Activated effector memory CD4-positive, alpha-beta T cell treated with anti-CD3 and anti-CD28 coated beads, Interleukin-2, amount 50 U/mL, for 16 hours (primary cell): ENCODE results near the gene SCMH1.

Experiments
- DNase-seq: peaks from one replicate; pipeline ENCODE4 v3.0.0-alpha.2; 2020

The SCMH1 gene

GRCh38 chr1:41078193-41078592 is 163.9 kb downstream of the SCMH1 start:
- DNase-seq = no peak

- DNase-seq = no peak
Measured at GRCh38 chr1:41073971-41074370, 168.1 kb downstream of the SCMH1 start.

DNA sequence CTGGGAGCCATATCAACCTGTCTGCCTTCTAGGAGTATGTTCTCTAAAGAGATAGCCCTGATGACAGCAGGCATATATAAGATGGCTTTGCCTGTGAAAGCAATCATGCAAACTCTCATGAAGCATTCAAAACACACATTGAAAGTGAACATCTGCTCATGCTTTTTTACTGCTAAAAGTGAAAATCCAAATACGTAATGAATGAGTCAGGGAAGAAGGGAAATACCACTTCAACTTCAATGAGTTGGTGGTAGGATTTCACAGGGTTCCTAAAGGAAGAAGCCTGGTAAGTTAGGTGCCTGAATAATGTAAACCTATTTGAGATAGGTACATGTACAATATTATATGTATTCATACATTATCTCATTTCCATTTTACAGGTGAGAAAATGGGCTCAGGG is 170.1 kb downstream of the SCMH1 start:
- no peak for DNase-seq

DNA sequence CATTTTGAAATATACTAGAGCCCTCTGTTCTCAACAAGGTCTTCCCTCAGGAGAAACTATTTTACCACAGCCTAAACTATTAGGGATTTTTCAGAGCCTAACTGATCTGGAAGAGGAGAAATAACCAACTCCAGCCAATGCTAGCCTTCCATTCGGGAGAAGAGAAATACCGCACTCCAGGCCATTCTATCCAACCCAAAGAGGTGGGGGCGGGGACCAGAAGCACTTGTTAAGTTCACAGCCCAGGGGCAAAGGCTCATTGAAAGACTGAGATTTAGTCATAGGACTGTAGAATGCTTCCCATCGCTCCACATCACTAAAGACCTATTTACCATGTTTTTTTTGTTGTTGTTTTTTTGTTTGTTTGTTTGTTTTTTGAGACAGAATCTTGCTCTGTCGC is 185.2 kb downstream of the SCMH1 start:
- no peak for DNase-seq

DNA sequence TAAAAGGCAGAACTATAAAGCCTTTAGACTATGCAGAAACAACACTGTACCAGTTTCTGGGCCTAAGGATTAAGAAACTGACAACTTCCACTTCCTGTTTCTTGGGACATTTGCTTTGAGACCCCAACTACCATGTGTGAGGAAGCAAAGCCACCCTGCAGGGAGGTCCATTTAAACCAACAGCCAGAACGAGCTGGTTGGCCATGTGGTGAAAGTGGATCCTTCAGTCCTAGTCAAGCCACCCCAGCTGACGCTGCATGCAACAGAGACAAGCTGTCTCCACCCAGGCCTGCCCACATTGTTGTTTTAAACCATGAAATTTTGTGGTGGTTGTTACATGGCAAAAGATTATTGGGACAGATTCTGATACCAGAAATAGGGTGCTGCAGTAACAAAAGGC is 188.8 kb downstream of the SCMH1 start:
- DNase-seq = no peak

DNA sequence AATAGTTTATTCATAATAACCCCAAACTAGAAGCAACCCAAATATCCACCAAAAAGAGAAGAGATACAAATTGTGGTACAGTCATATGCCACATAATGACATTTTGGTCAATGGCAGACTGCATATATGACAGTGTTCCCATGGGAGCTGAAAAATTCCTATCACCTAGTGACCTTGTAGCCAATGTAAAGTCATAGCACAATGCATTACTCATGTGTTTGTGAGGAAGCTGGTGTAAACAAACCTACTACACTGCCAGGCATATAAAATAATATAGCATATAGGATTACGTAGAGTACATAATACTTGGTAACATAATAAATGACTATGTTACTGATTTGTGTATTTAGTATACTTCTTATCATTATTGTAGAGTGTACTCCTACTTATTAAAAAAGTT is 191.1 kb downstream of the SCMH1 start:
- DNase-seq = no peak

DNA sequence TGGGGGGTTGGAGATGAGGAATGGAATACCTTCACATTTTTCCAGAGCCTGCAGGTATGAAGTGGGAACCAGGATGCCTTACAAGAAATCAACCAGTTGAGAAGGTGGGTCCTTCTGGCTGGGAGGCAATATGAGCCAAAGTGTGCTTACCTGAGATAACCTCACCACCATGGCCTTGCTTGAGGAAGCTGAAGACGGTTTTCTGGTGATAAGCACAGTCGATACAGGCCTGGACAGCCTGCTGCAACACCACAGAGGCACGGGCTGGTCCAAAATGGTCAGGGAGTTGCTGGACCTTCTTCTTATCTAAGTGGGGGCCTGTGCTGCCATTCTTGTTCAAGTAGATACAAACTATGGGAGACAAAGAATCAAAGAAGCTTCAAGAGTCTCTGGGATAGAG is 193.6 kb downstream of the SCMH1 start:
- no peak for DNase-seq

GRCh38 chr1:41046347-41046775 is 195.7 kb downstream of the SCMH1 start:
- no peak for DNase-seq

GRCh38 chr1:41045740-41046139 is 196.4 kb downstream of the SCMH1 start:
- DNase-seq = no peak

GRCh38 chr1:41044187-41044586 is 197.9 kb downstream of the SCMH1 start:
- DNase-seq = no peak

DNA sequence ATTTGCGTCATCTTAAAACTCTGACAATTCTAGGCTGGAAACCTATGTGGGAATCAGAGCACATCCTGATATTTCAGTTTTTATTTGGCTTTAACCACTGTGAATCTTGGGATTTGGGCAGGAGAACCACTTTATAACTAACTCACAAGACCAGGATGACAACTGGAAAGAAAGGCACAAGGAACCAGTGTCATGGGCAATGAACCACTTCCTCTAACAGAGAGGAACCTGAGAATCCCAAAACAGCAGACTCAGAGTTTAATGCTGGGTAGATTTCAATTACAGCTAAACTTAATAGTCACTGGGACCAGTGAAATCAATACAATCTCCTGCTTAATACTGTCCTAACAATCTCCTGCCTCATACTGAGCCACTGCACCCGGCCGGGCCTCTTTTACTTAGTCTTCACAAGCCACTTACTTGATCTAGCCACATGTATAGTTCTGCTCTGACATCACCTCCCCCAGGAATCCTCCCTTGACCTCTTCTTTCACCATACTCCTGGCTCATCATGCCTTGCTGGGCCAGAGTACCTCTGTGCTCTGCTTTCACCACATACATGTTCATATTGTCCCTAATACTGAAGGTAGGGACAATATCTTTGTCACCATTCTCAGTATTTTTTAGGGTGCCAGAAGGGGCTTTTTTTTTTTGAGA is 200.4 kb downstream of the SCMH1 start:
- no peak for DNase-seq

DNA sequence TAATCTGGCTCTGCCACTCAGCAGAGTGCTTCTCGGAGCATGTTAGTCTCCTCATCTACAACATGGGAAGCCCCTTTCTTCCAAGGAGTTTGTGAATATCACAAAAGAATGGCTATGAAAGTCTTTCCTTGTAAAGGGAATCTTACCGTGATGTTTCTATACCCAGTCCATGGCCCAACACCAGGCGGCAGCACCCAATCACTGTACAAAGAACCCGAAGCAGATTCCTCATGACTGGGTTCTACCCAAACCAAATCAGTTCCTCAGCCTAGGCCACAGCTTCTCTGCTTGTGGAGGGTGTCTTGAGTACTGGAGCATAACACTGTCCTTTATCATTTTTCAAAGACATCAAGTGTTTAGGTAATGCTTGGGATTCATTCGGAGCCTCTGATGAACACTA is 204.0 kb downstream of the SCMH1 start:
- no peak for DNase-seq

GRCh38 chr1:41037116-41037903 is 204.8 kb downstream of the SCMH1 start:
- no peak for DNase-seq

- DNase-seq = no peak
Measured at GRCh38 chr1:41033272-41033671, 208.8 kb downstream of the SCMH1 start.

DNA sequence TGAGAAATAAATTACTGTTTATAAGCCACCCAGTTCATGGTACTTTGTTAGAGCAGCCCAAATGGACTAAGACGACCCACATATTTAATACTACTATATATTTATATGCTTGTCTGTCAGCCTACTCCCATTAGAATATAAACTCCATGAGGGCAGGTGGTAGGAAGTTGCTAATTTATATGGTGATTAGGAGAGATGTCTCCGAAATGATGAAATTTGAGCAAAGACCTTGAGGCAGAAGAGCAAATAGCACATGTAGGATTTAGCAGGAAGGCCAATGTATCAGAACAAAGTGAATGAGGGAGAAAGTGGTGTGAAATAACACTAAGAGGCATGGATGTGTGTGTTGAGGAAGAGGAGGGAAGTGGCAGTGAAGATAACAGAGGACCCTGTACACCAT is 210.0 kb downstream of the SCMH1 start:
- no peak for DNase-seq

- DNase-seq = no peak
Measured at GRCh38 chr1:41030872-41031616, 211.1 kb downstream of the SCMH1 start.

DNA sequence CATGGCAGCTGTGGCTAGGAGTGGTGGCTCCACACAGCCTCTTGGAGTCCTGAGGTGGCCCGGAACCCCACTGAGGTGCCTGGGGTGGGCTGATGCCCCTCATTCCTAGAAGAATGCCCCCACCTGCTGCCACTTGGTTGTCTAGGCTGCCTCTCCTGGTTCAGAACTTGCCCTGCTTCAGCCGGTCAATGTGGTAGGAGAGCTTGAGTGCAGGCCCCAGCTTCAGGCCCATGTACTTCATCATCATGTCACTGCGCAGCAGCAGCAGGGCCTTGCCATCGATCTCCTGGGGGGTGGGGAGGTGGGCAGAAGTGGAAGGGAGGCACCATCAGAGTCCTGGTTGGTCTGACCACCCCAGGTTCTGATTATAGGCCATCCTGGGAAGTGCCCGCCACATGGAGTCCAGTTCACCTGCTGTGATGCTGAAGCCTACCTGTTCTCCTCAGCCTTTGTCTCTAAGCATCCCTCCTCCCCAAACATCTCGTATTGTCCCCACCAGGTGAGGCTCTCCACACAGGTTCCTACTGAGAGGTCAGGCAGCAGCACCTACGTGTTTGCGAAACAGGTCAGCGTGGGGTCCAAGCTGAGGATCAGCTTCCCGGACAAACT is 214.0 kb downstream of the SCMH1 start:
- DNase-seq = no peak

DNA sequence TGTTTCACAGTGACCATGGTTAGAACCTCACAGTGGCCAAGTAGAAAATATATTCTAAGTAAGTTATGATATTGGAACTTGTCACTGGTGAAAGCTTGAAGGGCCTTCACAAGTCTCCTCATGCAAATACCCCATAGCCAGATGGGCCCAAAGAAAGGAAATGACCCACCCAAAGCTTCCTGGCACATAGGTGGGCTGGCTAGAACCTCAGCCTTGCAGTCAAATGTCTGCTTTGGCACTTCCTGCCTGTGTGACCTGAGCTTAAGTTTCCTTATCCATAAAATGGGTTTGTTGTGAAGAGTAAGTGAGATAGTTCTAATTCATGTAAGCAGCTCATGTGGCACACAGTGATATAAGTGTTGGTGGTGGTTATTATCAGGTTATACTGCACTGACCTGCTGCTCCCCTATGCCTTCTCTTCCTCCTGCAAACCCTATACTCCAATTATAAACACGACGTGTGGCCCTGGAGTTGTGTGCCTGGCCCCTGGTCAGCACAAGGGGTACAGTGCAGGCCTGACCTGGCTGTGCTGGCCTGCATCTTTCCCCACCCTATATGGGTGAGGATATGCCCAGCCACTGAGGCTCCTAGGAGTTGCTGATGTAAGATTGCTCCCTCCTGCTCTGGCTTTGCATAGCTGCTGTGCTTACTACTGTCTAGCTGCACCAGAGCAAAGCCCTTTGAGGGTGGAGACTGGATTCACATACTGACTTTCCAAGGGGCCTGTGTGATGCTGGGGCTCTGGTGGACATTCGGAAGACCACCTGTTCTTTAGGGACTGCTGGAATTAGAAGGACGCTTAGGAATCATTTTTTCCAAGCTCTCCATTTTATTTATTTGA is 215.9 kb downstream of the SCMH1 start:
- no peak for DNase-seq

- no peak for DNase-seq
Measured at GRCh38 chr1:41024953-41025352, 217.2 kb downstream of the SCMH1 start.

DNA sequence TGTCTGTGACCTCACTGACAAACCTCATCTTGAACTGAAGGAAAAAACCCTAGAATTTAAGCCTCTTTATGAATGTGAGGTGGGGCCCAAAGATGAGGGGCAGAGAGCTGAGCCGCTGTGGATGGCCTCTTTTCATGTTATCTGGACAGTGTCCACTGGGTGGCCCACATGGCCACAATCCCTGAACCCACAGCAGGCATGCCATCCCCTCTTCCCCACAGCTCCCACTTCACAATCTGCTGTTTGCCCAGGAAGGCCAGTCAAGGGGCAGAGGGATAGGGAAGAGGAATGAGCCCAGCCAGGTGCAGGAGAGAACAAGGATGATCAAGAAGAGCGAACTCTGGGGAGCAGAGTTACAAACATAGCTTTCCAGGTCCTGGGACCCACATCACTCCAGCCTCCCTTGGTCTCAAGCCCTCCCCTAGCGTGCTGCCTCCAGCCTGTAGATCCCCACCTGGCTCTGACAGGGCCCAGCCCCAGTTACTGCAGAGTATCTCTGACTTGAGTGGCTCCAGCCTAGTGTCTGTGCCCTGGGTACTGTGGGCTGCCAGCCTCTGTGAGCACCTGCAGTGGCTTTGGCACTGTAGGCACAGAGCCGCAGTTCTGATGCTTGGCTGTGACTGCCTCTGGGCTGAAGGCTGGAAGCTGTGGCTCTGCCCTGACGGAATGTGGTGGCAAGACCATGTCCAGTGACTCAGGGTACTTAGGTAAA is 218.7 kb downstream of the SCMH1 start:
- no peak for DNase-seq

GRCh38 chr1:41022424-41022823 is 219.7 kb downstream of the SCMH1 start:
- no peak for DNase-seq
